HG03135 (cell line): ENCODE results near the gene ANAPC2.

Experiments
- ATAC-seq: cut with Tn5 transposase; IDR thresholded peaks from one replicate; pipeline ENCODE4 v1.9.1; 2021; ENCODE audit warnings: mild to moderate bottlenecking, moderate library complexity; ENCODE audit not compliant: unreplicated experiment

ANAPC2 gene

GRCh38 chr9:137188490-137189296, at the start of gene ANAPC2, which contains the start of gene SSNA1:
Gene ANAPC2, minus strand, starts transcription at chr9:137188560. Its CDS starts 28 bp downstream, at chr9:137188532.
Gene SSNA1, plus strand, starts transcription at chr9:137188676. Its CDS starts 51 bp downstream, at chr9:137188727.
- peak; percentile 71 for ATAC-seq

- ATAC-seq = no peak
Measured at GRCh38 chr9:137236936-137237421, 48.6 kb upstream of the ANAPC2 start.

GRCh38 chr9:137236238-137236935, 48.0 kb upstream of the ANAPC2 start:
- peak; percentile 19 for ATAC-seq

- ATAC-seq = no peak
Measured at GRCh38 chr9:137235424-137236237, 47.3 kb upstream of the ANAPC2 start.

- no peak for ATAC-seq
Measured at GRCh38 chr9:137234758-137235423, 46.5 kb upstream of the ANAPC2 start.

- no peak for ATAC-seq
Measured at GRCh38 chr9:137234055-137234697, 45.8 kb upstream of the ANAPC2 start.

- no peak for ATAC-seq
Measured at GRCh38 chr9:137233143-137233980, 45.0 kb upstream of the ANAPC2 start.

- ATAC-seq = no peak
Measured at GRCh38 chr9:137232510-137232909, 44.1 kb upstream of the ANAPC2 start.

- ATAC-seq = no peak
Measured at GRCh38 chr9:137232101-137232500, 43.7 kb upstream of the ANAPC2 start.

GRCh38 chr9:137231372-137232039, 43.1 kb upstream of the ANAPC2 start:
- ATAC-seq = no peak

GRCh38 chr9:137230705-137231371, 42.5 kb upstream of the ANAPC2 start, which contains the start of gene SLC34A3:
Gene SLC34A3, plus strand, starts transcription at chr9:137230901. Its CDS starts 802 bp downstream, at chr9:137231703.
- no peak for ATAC-seq

- ATAC-seq = no peak
Measured at GRCh38 chr9:137229903-137230704, 41.7 kb upstream of the ANAPC2 start.

- ATAC-seq = no peak
Measured at GRCh38 chr9:137228968-137229896, 40.9 kb upstream of the ANAPC2 start.

- no peak for ATAC-seq
Measured at GRCh38 chr9:137228506-137228967, 40.2 kb upstream of the ANAPC2 start.

- no peak for ATAC-seq
Measured at GRCh38 chr9:137227853-137228505, 39.6 kb upstream of the ANAPC2 start.
